Stimulated activated naive CD8-positive, alpha-beta T cell treated with anti-CD3 and anti-CD28 coated beads, Interleukin-15, Interleukin-2, amounts not matched to agents 100 U/mL and 50 U/mL, for 24 hours (primary cell): ENCODE results near the gene TRIO.
A peak's percentile ranks its signal among the peaks of the same experiment; 100 is the strongest.

Experiments used
- ATAC-seq: fragments of 150-1000 bp; cut with Tn5 transposase; one replicate; pipeline ENCODE4 v1.10.0; 2021
- DNase-seq: peaks from one replicate; pipeline ENCODE4 v3.0.0; 2021

The TRIO gene

GRCh38 chr5:14267166-14267838 lies 124.2 kb downstream of the TRIO start:
- ATAC-seq (no peak), DNase-seq (no peak)

- DNase-seq = no peak
- no peak for ATAC-seq
Measured at GRCh38 chr5:14267991-14268708, 125.0 kb downstream of the TRIO start.

GRCh38 chr5:14268738-14269137 lies 125.6 kb downstream of the TRIO start:
- DNase-seq = no peak

GRCh38 chr5:14269395-14269794 lies 126.3 kb downstream of the TRIO start:
- ATAC-seq (no peak), DNase-seq (no peak)

More at GRCh38 chr5:14268738-14269137, 125.6 kb downstream of the TRIO start:
- no peak for ATAC-seq

- ATAC-seq = no peak
- no peak for DNase-seq
Measured at GRCh38 chr5:14270209-14270702, 127.1 kb downstream of the TRIO start.

- ATAC-seq (no peak), DNase-seq (no peak)
Measured at GRCh38 chr5:14272548-14273205, 129.5 kb downstream of the TRIO start.

GRCh38 chr5:14273207-14273767 lies 130.1 kb downstream of the TRIO start:
- no peak for DNase-seq
- ATAC-seq = no peak

GRCh38 chr5:14276380-14276779 lies 133.2 kb downstream of the TRIO start:
- DNase-seq = no peak
- ATAC-seq = no peak

- ATAC-seq = no peak
- no peak for DNase-seq
Measured at GRCh38 chr5:14277385-14278320, 134.5 kb downstream of the TRIO start.

GRCh38 chr5:14280294-14280854 lies 137.2 kb downstream of the TRIO start:
- ATAC-seq (no peak), DNase-seq (no peak)

- DNase-seq (no peak), ATAC-seq (peak; percentile 85)
Measured at GRCh38 chr5:14281746-14282181, 138.6 kb downstream of the TRIO start.

GRCh38 chr5:14283139-14283538 lies 140.0 kb downstream of the TRIO start:
- ATAC-seq (no peak), DNase-seq (no peak)

GRCh38 chr5:14284392-14285148 lies 141.4 kb downstream of the TRIO start:
- DNase-seq (no peak), ATAC-seq (no peak)

- DNase-seq = no peak
- ATAC-seq = no peak
Measured at GRCh38 chr5:14286007-14286406, 142.9 kb downstream of the TRIO start.

- no peak for DNase-seq
- ATAC-seq = no peak
Measured at GRCh38 chr5:14286574-14287421, 143.7 kb downstream of the TRIO start.

GRCh38 chr5:14292766-14293658 lies 149.9 kb downstream of the TRIO start:
- no peak for ATAC-seq
- DNase-seq = no peak

GRCh38 chr5:14295610-14296009 lies 152.5 kb downstream of the TRIO start:
- ATAC-seq (no peak), DNase-seq (no peak)

- no peak for DNase-seq
- no peak for ATAC-seq
Measured at GRCh38 chr5:14296533-14297331, 153.6 kb downstream of the TRIO start.
